Spleen (tissue), 11 donors: Measurements from ENCODE around the gene PPP1R12B. TPM values are rescaled to one million over a fixed set of nuclear protein-coding genes. Genes with fewer than 3 reads are reported as not detected.
"Not testable (repeated sequence)": the region's sequence is repeated elsewhere in the genome, so short reads cannot be mapped to it uniquely, and the experiment has no call there.

Experiments used
- DNase-seq: peaks from one replicate; pipeline ENCODE4 v3.0.0-alpha.2; 2020
- H3K27ac ChIP-seq, 8 donors: fragments of 200-600 bp; sonication (generic) in 7 of 8; 1 replicate in 4 of 8; 2 replicates in 4 of 8; pipeline versions ENCODE4 v1.5.0 to v1.8.0; 2016 to 2021; ENCODE audit warnings: inconsistent platforms in 4 of 8, mild to moderate bottlenecking in 4 of 8, moderate library complexity in 1 of 8
- H3K27me3 ChIP-seq, 7 donors: fragments of 200-600 bp; sonication (generic) in 6 of 7; replicated peaks in 1 of 7; 1 replicate in 4 of 7; 2 replicates in 3 of 7; pipeline versions ENCODE4 v1.5.0 to v1.8.0; 2016 to 2021; ENCODE audit warnings: inconsistent platforms in 3 of 7, mild to moderate bottlenecking in 1 of 7
- H3K36me3 ChIP-seq, 6 donors: fragments of 200-600 bp; sonication (generic) in 5 of 6; 1 replicate in 4 of 6; 2 replicates in 2 of 6; pipeline versions ENCODE4 v1.5.0 to v1.8.0; 2016 to 2021; ENCODE audit warnings: inconsistent platforms in 2 of 6
- H3K4me1 ChIP-seq, 6 donors: fragments of 200-600 bp; sonication (generic) in 5 of 6; 1 replicate in 3 of 6; 2 replicates in 3 of 6; pipeline versions ENCODE4 v1.5.0 to v1.8.0; 2016 to 2021; ENCODE audit warnings: inconsistent platforms in 3 of 6
- H3K4me3 ChIP-seq, 8 donors: fragments of 200-600 bp; sonication (generic) in 7 of 8; 1 replicate in 4 of 8; 2 replicates in 4 of 8; pipeline versions ENCODE4 v1.5.0 to v1.8.0; 2016 to 2021; ENCODE audit warnings: inconsistent platforms in 4 of 8, mild to moderate bottlenecking in 4 of 8, moderate library complexity in 2 of 8
- H3K9me3 ChIP-seq, 8 donors: fragments of 200-600 bp; sonication (generic) in 7 of 8; 1 replicate in 4 of 8; 2 replicates in 4 of 8; pipeline versions ENCODE4 v1.5.0 to v1.8.0; 2016 to 2021; ENCODE audit warnings: inconsistent platforms in 4 of 8
- POLR2A ChIP-seq, 3 donors: fragments of 450-650 bp; IDR thresholded peaks; one replicate each; pipeline ENCODE4 v1.5.1; 2017; ENCODE audit warnings: antibody characterized with exemption in 3 of 3, mild to moderate bottlenecking in 1 of 3
- POLR2AphosphoS5 ChIP-seq, 3 donors: sonication (generic); formaldehyde crosslinking; IDR thresholded peaks; one replicate each; pipeline ENCODE4 v1.5.1; 2017; ENCODE audit warnings: antibody characterized with exemption in 3 of 3
- WGBS, 5 donors: extraction: QIAGEN DNeasy Blood & Tissue Kit in 3 of 5; methylation state at CpG; one replicate each; pipeline versions ENCODE4 v1.1.5 to v1.1.7; 2013 to 2018; 5-methylcytosine and 5-hydroxymethylcytosine counted together
- intact Hi-C: fragments of 100-400 bp; cut with DNase I; formaldehyde crosslinking; loops from one replicate; pipeline ENCODE4 v1.15.0; 2023; ENCODE audit warnings: low total_unique reads
- polyA plus RNA-seq, 3 donors: library from polyadenylated mRNA; stranded (reverse); fragments of 200-250 nt; gene quantifications; one replicate each; pipeline ENCODE4 v1.2.1, GENCODE V29; 2013
- total RNA-seq, 7 donors: library from RNA; depleted of rRNA in 3 of 7; stranded (reverse); fragments of >200 nt in 3 of 7; fragmentation: NEBNext Ultra II Directional in 4 of 7; extraction: Animal tissue kit (Norgen Biotek cat#: 25700) in 4 of 7; gene quantifications; one replicate each; pipeline versions ENCODE4 v1.1.0 to v1.2.1, GENCODE V29; 2016 to 2021
- TF ChIP-seq, protein P1 (sequence below), 11 experiments: fragments of 200-600 bp in 7 of 11; fragments of 450-650 bp in 4 of 11; sonication (generic) in 4 of 11; IDR thresholded peaks in 8 of 11; conservative IDR thresholded peaks in 3 of 11; 1 replicate in 7 of 11; 2 replicates in 4 of 11; pipeline versions ENCODE4 v1.4.0 to v1.8.0; 2016 to 2021; ENCODE audit warnings: antibody characterized with exemption in 11 of 11, inconsistent platforms in 4 of 11, mild to moderate bottlenecking in 1 of 11
- donor health status: healthy with polysubstance abuse.
- donor health status: DM: no; HTN: no; CAD: no; lungs with moderate emphysema.
- donor health status: DM: no; HTN: no; CAD: no.
- donor health status: Bipolar disorder and iron deficiency.
- donor health status: healthy.
- donor health status: DM: no; HTN: no; CAD: no.
- donor health status: DM: yes; HTN: yes; CAD: no.

PPP1R12B gene
- total and polyA plus RNA-seq, 10 donors, result 2.4 to 124 (median 73.7) TPM

GRCh38 chr1:202452508-202452907 is 104.0 kb downstream of the PPP1R12B start:
- TF ChIP-seq POLR2A (IDR thresholded peaks at IDR 0.05) (no peak), POLR2AphosphoS5 (IDR thresholded peaks at IDR 0.05) (no peak)
- TF ChIP-seq, protein P1, sequence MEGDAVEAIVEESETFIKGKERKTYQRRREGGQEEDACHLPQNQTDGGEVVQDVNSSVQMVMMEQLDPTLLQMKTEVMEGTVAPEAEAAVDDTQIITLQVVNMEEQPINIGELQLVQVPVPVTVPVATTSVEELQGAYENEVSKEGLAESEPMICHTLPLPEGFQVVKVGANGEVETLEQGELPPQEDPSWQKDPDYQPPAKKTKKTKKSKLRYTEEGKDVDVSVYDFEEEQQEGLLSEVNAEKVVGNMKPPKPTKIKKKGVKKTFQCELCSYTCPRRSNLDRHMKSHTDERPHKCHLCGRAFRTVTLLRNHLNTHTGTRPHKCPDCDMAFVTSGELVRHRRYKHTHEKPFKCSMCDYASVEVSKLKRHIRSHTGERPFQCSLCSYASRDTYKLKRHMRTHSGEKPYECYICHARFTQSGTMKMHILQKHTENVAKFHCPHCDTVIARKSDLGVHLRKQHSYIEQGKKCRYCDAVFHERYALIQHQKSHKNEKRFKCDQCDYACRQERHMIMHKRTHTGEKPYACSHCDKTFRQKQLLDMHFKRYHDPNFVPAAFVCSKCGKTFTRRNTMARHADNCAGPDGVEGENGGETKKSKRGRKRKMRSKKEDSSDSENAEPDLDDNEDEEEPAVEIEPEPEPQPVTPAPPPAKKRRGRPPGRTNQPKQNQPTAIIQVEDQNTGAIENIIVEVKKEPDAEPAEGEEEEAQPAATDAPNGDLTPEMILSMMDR (IDR thresholded peaks at IDR 0.05 in 8 of 11, conservative IDR thresholded peaks at IDR 0.05 in 3 of 11), result no peak
- H3K4me1 ChIP-seq, result no peaks in the 10 kb centered on the region
- H3K4me3 ChIP-seq, result no peak overlapping the region
- no peaks in the 10 kb centered on the region for H3K27me3 ChIP-seq
- DNase-seq, result no peak
- no peak overlapping the region for H3K27ac ChIP-seq
- intact Hi-C loops, result no loop called here
- WGBS, 5 donors, result 85 to 98% (median 96%) methylated on average over 4 of the region's 4 CpGs
- no peaks in the 10 kb centered on the region for H3K9me3 ChIP-seq
- H3K36me3 ChIP-seq, result peaks cover 0 to 63% (median 15%) of the 10 kb centered on the region in 6 donors

- H3K4me3 ChIP-seq, intact Hi-C loops, H3K4me1 ChIP-seq, H3K9me3 ChIP-seq, H3K27ac ChIP-seq, H3K27me3 ChIP-seq, DNase-seq: not testable (repeated sequence)
- H3K36me3 ChIP-seq, result peaks cover 0 to 31% (median 0%) of the 10 kb centered on the region in 6 donors
- 81 to 91% (median 88%) methylated on average over 5 of the region's 5 CpGs for WGBS, 5 donors
These were observed 108.1 kb downstream of the PPP1R12B start for GRCh38 chr1:202456372-202457169.

GRCh38 chr1:202458651-202459050 is 110.2 kb downstream of the PPP1R12B start:
- DNase-seq, H3K27ac ChIP-seq, intact Hi-C loops, H3K27me3 ChIP-seq, H3K4me1 ChIP-seq, H3K9me3 ChIP-seq, H3K4me3 ChIP-seq: not testable (repeated sequence)
- H3K36me3 ChIP-seq, result peaks cover 0 to 17% (median 0%) of the 10 kb centered on the region in 6 donors

DNA sequence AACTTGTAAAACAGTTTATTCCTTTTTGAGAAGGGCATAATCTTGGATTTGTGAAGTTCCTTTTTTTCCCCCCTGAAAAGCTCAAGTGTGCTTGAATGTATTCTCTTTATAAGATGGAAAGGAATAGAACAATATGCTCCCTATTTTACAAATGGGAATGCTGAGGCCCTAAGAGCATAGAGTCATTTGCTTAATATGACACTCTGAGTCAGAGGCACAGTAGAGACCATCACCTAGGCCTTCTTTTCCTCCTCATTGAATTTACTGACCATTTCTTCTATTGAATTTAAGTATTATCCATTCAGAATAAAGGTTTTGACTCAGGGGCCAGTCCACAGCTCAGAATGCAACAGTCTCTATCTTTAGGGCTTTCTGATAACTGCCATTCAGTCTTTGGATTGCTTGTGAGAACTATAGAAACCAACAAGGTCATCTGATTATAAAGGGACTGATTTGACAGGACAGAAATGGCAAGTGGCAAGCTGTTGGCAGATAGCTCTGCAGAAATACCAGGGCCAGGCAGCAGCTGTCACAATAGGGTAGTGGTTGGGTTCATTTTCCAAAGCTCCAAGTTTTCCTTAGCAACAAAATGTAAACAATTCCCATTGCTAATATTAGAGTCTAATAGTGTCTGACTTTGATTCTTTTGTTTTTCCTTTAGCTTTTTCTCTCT is 111.1 kb downstream of the PPP1R12B start:
- H3K4me3 ChIP-seq, H3K9me3 ChIP-seq, H3K27ac ChIP-seq, intact Hi-C loops, H3K4me1 ChIP-seq, H3K27me3 ChIP-seq, DNase-seq, H3K36me3 ChIP-seq: not testable (repeated sequence)

DNA sequence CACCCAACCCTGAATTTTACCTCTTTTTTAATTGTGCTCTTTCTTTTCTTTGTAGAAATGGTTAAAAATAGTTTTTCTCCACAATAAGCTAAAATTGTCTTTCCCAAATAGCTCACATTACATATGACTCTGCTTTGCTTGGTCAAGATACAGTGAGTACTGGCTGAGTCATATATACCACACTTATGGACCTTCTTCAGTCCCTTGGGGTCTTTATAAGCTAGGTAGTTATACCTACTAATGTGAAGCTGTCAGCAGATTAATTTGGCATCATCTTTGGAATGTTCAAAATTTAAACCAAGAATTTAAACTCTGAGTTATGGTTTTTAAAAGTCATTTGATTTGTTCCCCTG is 111.6 kb downstream of the PPP1R12B start:
- H3K9me3 ChIP-seq, intact Hi-C loops, H3K27ac ChIP-seq, H3K4me3 ChIP-seq, H3K36me3 ChIP-seq, DNase-seq, H3K27me3 ChIP-seq, H3K4me1 ChIP-seq: not testable (repeated sequence)

- H3K27ac ChIP-seq, result no peak overlapping the region
- DNase-seq, result no peak
These were observed 114.0 kb downstream of the PPP1R12B start for GRCh38 chr1:202462342-202463076.

More at GRCh38 chr1:202462342-202463076, 114.0 kb downstream of the PPP1R12B start:
- H3K4me1 ChIP-seq, result peaks cover 0 to 11% (median 0%) of the 10 kb centered on the region in 6 donors
- no peaks in the 10 kb centered on the region for H3K27me3 ChIP-seq
- 79 to 88% (median 80%) methylated on average over 3 of the region's 3 CpGs for WGBS, 5 donors
- TF ChIP-seq POLR2A (IDR thresholded peaks at IDR 0.05) (no peak), POLR2AphosphoS5 (IDR thresholded peaks at IDR 0.05) (no peak)
- TF ChIP-seq, protein P1 (IDR thresholded peaks at IDR 0.05 in 8 of 11, conservative IDR thresholded peaks at IDR 0.05 in 3 of 11), result no peak
- no peaks in the 10 kb centered on the region for H3K9me3 ChIP-seq
- H3K4me3 ChIP-seq, result no peak overlapping the region
- intact Hi-C loops, result no loop called here
- no peaks in the 10 kb centered on the region for H3K36me3 ChIP-seq
